ENCODE data around the gene SLC9A3. TPM values are rescaled to one million over a fixed set of nuclear protein-coding genes. Genes with fewer than 3 reads are reported as not detected.

Gene SLC9A3
- polyA plus RNA-seq, 1 donor, result 2.8 TPM

- DNase-seq, result no peak
Measured at GRCh38 chr5:440401-441201, 83.6 kb downstream of the SLC9A3 start.

- DNase-seq, result no peak
Measured at GRCh38 chr5:439636-440035, 84.6 kb downstream of the SLC9A3 start.

DNA sequence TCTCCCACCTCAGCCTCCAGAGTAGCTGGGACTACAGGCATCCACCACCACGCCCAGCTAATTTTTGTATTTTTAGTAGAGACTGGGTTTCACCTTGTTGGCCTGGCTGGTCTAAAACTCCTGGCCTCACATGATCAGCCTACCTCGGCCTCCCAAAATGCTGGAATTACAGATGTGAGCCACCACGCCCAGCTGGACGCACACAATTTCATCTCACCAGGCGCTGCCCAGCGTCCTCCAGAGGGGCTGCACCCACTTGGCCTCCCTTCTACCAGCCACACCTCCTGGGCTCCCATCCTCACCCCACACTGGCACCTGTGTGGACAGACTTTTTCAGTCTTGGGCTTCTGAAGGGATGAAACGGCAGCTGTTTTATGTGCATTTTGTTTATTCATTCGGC, 85.1 kb downstream of the SLC9A3 start:
- no peak for DNase-seq

DNA sequence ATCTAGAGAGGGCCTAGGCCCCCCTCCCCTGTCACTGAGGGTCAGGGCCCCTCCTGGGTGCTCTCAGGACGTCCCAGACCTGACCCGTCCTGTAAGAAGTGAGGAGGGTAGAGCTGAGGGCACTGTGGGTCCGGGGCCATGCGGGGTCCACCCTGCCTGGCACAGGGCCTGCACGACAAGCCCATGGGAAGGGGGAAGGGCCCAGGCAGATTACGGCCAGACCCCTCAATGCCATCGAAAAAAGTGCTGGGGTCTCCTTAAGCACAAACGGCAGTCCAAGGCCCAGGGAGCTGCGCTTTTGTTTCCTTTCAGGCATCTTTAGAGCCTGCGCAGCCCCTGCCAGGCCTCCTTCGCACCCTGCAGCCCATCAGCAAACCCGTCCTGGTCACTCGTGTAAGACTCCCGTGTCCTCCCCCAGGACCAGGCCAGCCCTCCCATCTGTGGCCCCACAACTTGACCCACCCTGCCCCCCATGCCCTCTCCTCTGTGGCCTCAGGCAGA, 85.7 kb downstream of the SLC9A3 start:
- no peak for DNase-seq

DNA sequence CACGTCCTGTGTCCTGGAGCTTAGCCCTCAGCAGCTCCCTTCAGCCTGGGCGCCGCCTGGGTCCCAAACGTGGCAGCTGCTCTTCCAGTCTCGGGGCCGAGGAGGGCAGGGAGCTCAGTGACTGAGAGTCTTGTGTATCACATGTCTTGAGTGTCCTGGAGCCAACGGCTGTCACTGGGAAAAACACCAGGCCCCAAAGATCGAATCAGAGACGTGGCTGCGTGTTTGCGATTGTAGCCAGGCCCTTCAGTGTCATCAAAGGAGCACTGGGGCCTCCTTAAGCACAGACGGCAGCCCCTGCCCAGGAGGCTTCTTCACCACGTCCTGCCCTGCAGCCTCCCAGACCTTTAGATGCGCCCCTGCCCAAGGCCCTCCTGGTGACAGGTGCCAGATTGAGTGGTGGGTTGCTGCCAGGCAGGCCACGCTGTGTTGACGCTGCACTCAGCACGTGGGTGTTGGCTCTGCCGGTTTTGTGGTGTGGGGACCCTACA, 86.9 kb downstream of the SLC9A3 start:
- no peak for DNase-seq

DNA sequence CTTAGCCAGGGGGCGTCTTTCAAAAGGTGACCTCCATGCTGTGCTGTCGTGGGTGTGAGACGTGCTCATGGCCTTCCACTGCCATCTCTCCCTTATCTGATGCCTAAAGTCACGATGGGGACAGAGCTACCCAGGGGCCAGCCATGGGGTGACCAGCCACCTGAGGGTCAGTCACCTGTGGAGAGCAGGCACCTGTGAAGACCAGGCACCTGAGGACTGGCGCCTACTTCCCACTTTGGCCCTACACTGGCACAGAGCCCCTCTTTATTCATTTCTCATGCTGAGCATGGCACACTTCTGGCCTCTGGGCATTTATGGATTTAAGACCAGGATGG, 87.6 kb downstream of the SLC9A3 start:
- no peak for DNase-seq

- DNase-seq, result no peak
Measured at GRCh38 chr5:435961-436640, 88.1 kb downstream of the SLC9A3 start.

DNA sequence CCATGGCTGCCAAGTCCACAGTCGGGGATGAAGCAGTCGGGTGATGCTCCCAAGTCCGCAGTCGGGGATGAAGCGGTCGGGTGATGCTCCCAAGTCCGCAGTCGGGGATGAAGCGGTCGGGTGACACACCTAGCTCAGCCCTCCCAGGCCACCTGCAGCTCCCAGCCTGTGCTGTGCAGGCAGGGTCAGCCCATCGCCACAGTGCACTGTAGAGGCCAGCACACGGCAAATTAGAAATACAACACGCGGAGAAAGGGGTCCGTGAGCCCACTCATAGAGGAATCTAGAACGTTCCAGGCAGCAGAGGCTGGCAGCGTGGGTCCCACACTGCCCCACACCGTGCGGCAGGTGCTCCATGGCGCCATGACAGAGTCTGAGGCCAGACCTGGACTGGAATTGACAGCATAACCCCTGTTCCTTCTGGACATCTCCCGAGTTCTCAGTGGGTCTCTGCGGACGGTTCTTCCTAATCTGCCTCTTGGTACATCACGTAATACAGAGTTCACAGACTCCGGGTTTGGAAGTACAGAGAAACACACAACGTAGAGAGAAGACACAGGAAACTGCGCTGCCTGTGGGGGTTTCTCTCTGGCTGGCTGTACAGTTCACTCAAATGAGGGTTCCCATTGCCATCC, 89.0 kb downstream of the SLC9A3 start:
- DNase-seq, result no peak

- no peak for DNase-seq
Measured at GRCh38 chr5:434443-435146, 89.7 kb downstream of the SLC9A3 start.

DNA sequence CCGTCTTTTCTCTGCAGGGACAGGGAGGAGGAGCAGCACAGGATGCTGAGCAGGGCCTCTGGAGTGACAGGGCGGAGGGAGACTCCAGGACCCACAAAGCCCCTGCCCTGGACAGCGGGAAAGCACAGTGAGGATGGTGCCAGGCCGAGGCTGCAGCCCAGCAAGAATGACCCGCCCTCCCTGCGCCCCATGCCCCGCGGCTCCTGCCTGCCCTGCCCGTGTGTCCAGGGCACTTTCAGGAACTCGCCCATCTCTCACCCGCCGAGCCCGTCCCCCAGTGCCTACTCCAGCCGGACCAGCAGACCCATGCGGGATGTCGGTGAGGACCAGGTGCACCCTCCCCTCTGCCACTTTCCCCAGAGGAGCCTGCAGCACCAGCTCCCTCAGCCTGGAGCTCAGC, 90.4 kb downstream of the SLC9A3 start:
- DNase-seq, result no peak

- DNase-seq, result no peak
Measured at GRCh38 chr5:432928-433791, 91.1 kb downstream of the SLC9A3 start.

DNA sequence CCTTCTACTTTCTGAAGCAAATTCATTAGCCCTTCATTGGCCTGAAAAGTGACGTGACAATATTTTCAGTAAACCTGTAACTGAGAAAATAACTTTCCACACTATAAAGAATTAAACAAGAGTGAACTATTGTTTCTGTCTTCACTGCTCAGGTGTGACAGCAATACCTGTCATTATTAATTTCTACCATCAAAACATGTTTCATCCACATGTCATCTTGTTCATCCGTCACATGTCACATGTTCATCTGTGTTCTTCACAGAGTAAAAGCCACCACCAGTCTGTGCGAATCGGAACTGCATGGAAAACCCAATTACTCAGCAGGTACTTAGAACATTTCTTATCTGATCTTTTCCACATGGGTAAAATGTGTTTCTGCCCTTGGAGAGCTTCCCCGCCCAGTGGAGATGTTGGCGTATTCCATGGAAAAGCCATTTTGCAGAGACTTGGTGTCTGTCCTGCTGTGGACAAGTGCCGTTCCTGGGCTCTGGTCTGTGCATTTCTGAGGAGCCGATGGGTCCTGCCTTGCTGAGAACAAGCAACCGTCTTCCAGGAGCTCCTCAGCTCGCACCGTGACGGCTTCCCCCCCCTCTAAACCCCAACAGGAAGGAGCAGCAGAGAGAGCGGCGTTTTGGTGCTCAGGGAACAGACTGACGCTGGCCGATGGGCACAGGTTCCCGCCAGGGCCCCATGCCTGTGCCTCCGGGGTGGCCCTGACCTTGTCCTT, 91.9 kb downstream of the SLC9A3 start:
- DNase-seq, result no peak

DNA sequence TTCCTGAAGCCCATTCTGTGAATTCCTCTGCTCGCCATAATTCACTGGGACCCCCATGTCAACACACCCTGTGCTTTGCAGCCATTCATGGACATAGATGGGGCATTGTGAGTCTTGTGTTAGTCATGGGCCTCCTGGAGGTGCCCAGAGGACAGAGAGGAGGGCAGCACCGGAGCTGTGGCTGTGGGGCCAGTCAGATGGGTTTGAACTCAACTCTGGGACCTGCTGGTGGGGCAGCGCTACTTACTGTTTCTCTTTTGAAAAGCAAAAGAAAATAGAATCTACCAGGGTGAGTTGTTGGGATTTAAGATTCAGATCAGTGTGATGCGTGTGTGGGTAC, 92.6 kb downstream of the SLC9A3 start:
- DNase-seq, result no peak

- DNase-seq, result peak; percentile 70
Measured at GRCh38 chr5:431001-431710, 93.1 kb downstream of the SLC9A3 start.

GRCh38 chr5:430214-430925, 93.9 kb downstream of the SLC9A3 start:
- DNase-seq, result no peak

- DNase-seq, result peak; percentile 71
Measured at GRCh38 chr5:429453-430188, 94.6 kb downstream of the SLC9A3 start.

DNA sequence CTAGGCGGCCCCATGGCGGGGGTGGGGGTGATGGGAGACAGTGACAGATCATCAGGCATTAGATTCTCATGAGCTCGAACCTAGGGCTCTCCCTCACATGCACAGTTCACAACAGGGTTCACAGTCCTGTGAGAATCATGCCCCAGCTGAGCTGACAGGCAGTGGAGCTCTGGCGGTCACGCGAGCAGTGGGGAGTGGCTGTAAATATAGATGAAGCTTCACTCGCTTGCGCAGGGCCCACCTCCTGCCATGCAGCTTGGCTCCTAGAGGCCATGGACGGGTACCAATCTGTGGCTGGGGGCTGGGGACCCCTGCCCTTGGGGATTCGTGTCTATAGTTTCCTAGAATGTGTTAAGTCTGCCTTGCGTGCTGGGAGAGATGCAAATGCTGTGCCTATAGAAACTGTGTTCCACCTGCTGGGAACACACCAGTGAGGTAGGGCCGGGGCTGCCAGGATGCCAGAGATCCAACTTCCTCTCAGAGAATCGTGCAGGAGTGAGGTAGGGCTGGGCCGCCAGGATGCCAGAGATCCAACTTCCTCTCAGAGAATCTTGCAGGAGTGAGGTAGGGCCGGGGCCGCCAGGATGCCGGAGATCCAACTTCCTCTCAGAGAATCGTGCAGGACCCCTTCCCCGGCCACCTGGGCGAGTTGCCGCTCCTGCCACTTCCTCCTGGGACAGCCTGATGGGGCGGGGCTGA, 95.3 kb downstream of the SLC9A3 start:
- DNase-seq, result no peak

- no peak for DNase-seq
Measured at GRCh38 chr5:428219-428618, 96.0 kb downstream of the SLC9A3 start.

All from hindlimb muscle (tissue), 1 donor.